ENCODE results near the gene GPR82. TPM values are rescaled to one million over a fixed set of nuclear protein-coding genes. Genes with fewer than 3 reads are reported as not detected.
"Not testable (repeated sequence)": the region's sequence is repeated elsewhere in the genome, so short reads cannot be mapped to it uniquely, and the experiment has no call there.

The GPR82 gene
- total RNA-seq, 2 experiments from 2014 or later, result not detected

DNA sequence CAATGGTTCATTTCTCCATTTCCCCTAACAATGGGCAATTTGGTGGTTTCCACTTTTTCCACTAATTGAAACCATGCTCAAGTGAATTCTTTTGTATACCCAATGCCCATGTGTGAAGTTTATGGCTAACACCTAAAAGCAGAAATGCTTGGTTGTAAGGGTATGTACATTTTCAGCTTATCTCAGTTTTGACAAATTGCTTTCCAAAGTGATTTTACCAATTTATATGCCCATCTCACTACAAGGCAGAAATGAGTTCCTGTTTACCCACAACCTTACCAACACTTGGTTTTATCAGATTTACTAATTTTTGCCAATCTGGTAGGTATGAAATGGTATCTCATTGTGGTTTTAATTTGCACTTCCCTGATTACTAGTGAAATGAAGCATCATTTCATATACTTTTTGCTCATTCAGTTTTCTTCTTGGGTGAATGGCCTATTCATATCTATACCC is 20.4 kb upstream of the GPR82 start:
- CTCF ChIA-PET, result no interaction called here
- H3K9me3 Mint-ChIP-seq, result no peaks in the 10 kb centered on the region
- H3K4me3 Mint-ChIP-seq, result no peak overlapping the region
- H3K4me1 Mint-ChIP-seq (ENCODE audit: low read depth), result peaks cover 25% of the 10 kb centered on the region
- no peak overlapping the region for H3K27ac Mint-ChIP-seq
- no peaks in the 10 kb centered on the region for H3K27me3 Mint-ChIP-seq (ENCODE audit: low read depth)
- H3K36me3 Mint-ChIP-seq (ENCODE audit: low read depth), result peaks cover 2% of the 10 kb centered on the region
- intact Hi-C loops (cut with micrococcal nuclease), result no loop called here
- DNase-seq, result no peak

DNA sequence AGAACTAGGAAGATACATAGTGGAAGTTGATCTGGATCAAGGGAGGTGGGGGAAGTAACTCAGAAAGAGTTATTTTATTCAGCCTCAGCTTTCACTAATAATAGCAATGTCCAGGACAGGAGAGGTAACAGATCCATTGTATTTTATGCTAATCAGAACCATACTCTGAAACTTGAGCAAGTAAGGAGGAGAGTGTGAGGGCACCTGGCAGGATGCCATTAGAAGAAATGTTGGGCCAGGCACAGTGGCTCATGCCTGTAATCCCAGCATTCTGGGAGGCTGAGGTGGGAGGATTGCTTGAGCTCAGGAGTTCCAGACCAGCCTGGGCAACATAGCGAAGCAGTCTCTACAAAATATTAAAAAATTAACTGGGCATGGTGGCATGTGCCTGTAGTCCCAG is 18.9 kb upstream of the GPR82 start:
- Mint-ChIP-seq H3K9me3 (no peaks in the 10 kb centered on the region), H3K36me3 (ENCODE audit: low read depth) (peaks cover 2% of the 10 kb centered on the region), H3K27ac (no peak overlapping the region), H3K4me3 (no peak overlapping the region), H3K4me1 (ENCODE audit: low read depth) (peaks cover 30% of the 10 kb centered on the region), H3K27me3 (ENCODE audit: low read depth) (no peaks in the 10 kb centered on the region)
- no peak for DNase-seq
- CTCF ChIA-PET, result no interaction called here
- intact Hi-C loops (cut with micrococcal nuclease), result no loop called here

DNA sequence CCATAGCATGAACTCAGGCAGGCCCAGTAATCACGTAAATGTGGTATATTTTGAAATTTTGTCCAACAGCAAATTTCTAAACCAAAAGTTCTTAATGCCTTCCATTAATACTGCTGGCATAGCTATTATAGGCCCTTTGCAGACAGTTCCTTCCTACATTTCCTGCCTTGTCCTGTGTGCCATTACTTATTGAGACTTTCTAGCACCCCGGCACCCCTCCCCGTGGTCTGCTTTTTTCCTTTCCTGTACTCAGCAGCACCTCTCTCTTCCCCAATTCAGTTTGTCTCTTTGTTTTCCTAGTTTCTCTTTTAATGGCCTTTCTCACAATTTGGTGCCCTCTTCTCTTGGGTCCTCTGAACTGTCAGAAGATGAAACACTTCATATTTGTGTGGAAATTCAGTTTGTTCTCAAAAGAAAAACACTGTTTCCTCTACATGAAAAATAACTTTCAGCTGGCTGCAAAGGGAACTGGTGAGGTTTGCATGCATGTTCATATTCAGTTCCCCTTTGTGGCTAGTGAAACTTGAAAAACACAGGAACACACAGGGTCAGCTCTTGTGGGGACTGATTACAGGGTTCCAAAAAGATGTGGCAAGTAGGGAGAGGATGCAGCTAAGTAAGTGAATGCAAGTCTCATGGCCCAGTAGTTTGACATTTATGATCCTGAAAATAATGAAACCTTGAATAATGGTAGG is 18.2 kb upstream of the GPR82 start:
- DNase-seq, result no peak
- intact Hi-C loops (cut with micrococcal nuclease), result no loop called here
- Mint-ChIP-seq H3K4me1 (ENCODE audit: low read depth) (peaks cover 32% of the 10 kb centered on the region), H3K27ac (no peak overlapping the region), H3K36me3 (ENCODE audit: low read depth) (peaks cover 2% of the 10 kb centered on the region), H3K4me3 (no peak overlapping the region), H3K9me3 (no peaks in the 10 kb centered on the region), H3K27me3 (ENCODE audit: low read depth) (no peaks in the 10 kb centered on the region)
- CTCF ChIA-PET, result interaction anchor here (0.7 kb wide), 1 partner anchor 112 kb away, joined by 3 read pairs; no protein-coding TSS in a partner anchor

DNA sequence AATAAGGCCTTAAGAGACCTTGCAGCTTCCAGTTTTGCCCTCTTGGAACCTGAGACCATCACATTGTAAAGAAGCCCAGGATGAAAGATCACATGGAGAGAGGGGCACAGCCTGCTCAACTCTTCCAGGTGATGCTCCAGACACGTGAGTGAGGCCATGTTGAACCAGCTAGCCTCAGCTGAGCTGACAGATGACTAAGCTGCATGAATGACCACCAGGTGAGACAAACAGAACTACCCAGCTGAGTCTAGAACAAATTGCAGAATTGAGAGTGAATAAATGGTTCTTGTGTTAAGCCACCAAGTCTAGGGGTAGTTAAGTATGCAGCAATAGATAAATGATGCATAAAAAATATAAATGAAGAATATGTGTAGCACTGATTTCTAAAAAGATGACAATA is 16.8 kb upstream of the GPR82 start:
- Mint-ChIP-seq H3K9me3 (no peaks in the 10 kb centered on the region), H3K36me3 (ENCODE audit: low read depth) (peaks cover 2% of the 10 kb centered on the region), H3K27me3 (ENCODE audit: low read depth) (no peaks in the 10 kb centered on the region), H3K27ac (no peak overlapping the region), H3K4me3 (no peak overlapping the region), H3K4me1 (ENCODE audit: low read depth) (peaks cover 37% of the 10 kb centered on the region)
- DNase-seq, result no peak
- CTCF ChIA-PET, result interaction anchor here (0.5 to 1.1 kb wide), 3 partner anchors 10 to 146 kb away, joined by 3 read pairs; no protein-coding TSS in a partner anchor
- intact Hi-C loops (cut with micrococcal nuclease), result no loop called here

DNA sequence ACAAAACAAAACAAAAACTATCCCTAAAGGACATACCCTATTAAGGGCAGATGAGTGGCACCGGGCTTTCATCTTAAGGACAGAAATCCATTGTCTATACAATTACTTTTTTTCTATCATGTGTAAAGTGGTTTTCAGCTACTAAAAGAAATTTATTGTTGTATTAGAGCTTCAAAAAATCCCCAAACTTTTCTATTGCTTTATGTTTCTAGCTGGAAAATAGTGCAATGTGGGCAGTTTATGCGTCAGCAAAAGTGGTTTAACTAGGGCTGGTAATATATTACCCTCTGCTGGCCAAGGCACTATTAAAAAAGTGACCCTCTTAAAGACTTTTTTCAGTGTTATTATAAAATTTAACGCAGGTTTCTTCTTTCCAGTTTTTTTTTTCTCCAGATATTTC is 15.5 kb upstream of the GPR82 start:
- Mint-ChIP-seq H3K4me3 (no peak overlapping the region), H3K9me3 (no peaks in the 10 kb centered on the region), H3K4me1 (ENCODE audit: low read depth) (peaks cover 37% of the 10 kb centered on the region), H3K27me3 (ENCODE audit: low read depth) (no peaks in the 10 kb centered on the region), H3K27ac (no peak overlapping the region), H3K36me3 (ENCODE audit: low read depth) (peaks cover 2% of the 10 kb centered on the region)
- intact Hi-C loops (cut with micrococcal nuclease), result no loop called here
- no peak for DNase-seq
- CTCF ChIA-PET, result interaction anchor here (0.6 kb wide), 1 partner anchor 148 kb away, joined by 4 read pairs; no protein-coding TSS in a partner anchor

DNA sequence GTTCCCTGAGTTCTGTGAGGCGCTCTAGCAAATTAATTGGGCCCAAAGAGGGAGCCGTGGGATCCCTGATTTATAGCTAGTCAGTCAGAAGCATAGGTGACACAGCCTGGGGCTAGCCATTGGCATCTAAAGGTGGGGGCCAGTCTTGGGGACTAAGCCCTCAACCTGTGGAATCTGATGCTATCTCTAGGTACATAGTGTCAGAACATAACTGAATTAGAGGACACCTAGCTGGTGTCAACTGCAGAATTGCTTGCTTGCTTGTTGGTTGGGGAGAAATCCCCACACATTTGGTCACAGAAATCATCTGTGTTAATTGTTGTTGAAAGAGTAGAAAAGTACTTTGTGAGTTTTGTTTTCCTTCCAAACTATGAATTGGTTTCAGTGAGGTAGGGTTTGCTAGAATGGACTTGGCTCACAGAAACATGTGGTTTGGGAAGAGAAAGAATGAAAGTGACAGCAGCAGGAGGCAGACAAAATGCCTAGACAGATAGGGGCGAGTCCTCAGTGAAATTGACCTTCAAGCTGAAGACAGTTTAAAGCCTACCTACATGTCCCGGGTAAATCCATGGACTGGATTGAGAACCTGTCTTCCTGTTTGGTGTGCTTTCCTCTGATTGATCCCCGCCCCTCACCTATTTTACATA is 12.8 kb upstream of the GPR82 start:
- H3K36me3 Mint-ChIP-seq (ENCODE audit: low read depth), result no peaks in the 10 kb centered on the region
- H3K4me3 Mint-ChIP-seq, result no peak overlapping the region
- peaks cover 25% of the 10 kb centered on the region for H3K4me1 Mint-ChIP-seq (ENCODE audit: low read depth)
- no peaks in the 10 kb centered on the region for H3K27me3 Mint-ChIP-seq (ENCODE audit: low read depth)
- no peaks in the 10 kb centered on the region for H3K9me3 Mint-ChIP-seq
- H3K27ac Mint-ChIP-seq, result no peak overlapping the region
- intact Hi-C loops (cut with micrococcal nuclease), result loop anchor here (1.0 kb wide), 1 partner anchor 44 kb away; no protein-coding TSS in a partner anchor
- DNase-seq, result no peak
- CTCF ChIA-PET, result no interaction called here

DNA sequence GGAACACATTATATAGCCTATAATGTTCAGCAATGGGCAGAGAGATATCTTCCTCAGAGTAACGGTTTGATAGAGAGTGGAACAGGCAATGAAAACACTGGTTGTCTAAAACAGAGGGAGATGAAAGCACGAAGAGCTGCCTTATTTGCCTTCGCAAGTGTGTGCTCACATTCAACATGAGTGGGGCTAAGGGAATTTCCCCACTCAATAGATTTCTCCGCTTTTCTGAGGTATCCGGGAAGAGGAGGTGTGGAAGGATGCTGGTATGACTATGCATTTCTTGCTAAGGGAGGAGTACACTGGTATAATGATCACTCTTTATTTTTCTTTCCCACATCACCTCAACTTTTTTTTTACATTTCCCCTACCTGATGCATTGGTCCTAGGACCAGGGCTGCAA is 7.8 kb upstream of the GPR82 start:
- H3K27me3 Mint-ChIP-seq (ENCODE audit: low read depth), result no peaks in the 10 kb centered on the region
- H3K4me3 Mint-ChIP-seq, result no peak overlapping the region
- H3K36me3 Mint-ChIP-seq (ENCODE audit: low read depth), result peaks cover 21% of the 10 kb centered on the region
- H3K27ac Mint-ChIP-seq, result peak overlapping the region; percentile 13
- H3K4me1 Mint-ChIP-seq (ENCODE audit: low read depth), result peaks cover 22% of the 10 kb centered on the region
- peak; percentile 16 for DNase-seq
- intact Hi-C loops (cut with micrococcal nuclease), result no loop called here
- H3K9me3 Mint-ChIP-seq, result peaks cover 21% of the 10 kb centered on the region
- CTCF ChIA-PET, result interaction anchor here (1.1 kb wide), 1 partner anchor 9 kb away, joined by 3 read pairs; no protein-coding TSS in a partner anchor

DNA sequence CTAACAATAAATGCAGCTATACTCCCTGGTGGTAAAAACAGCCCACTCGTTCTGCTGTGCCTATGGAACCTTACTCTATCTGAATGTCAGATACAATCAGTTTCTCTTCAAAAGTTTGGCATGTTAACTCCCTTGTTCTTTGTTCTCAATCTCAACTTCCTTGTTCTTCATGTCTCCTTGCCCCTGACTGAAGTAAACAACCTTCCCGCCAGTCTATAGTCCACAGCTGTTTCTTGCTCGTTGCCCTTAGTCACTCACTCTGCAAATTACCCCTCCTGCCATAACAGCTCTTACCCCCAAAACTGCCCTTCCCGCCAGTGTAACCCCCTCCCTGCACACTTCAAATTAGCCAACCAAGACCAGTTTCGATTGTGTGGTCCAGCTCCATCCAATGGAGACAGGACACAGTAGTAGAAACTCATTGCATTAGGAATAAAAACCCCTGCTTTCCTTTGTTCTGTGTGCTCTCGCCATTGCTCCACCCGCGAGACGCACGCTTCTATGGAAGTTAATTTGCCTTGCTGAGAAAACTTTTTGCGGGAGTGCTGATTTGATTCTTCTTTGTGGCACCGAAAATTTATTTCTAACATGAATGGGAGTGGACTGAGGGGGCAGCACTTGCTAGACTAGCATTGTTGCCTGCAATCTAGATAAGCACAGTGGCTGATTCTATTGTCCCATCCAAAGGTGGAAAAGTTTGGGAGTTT is 7.1 kb upstream of the GPR82 start:
- DNase-seq, result no peak
- CTCF ChIA-PET, result interaction anchor here (1.1 kb wide), 1 partner anchor 9 kb away, joined by 3 read pairs; no protein-coding TSS in a partner anchor
- intact Hi-C loops (cut with micrococcal nuclease), result no loop called here
- Mint-ChIP-seq H3K4me3 (no peak overlapping the region), H3K36me3 (ENCODE audit: low read depth) (peaks cover 21% of the 10 kb centered on the region), H3K27me3 (ENCODE audit: low read depth) (no peaks in the 10 kb centered on the region), H3K27ac (no peak overlapping the region), H3K4me1 (ENCODE audit: low read depth) (peaks cover 23% of the 10 kb centered on the region), H3K9me3 (peaks cover 21% of the 10 kb centered on the region)

DNA sequence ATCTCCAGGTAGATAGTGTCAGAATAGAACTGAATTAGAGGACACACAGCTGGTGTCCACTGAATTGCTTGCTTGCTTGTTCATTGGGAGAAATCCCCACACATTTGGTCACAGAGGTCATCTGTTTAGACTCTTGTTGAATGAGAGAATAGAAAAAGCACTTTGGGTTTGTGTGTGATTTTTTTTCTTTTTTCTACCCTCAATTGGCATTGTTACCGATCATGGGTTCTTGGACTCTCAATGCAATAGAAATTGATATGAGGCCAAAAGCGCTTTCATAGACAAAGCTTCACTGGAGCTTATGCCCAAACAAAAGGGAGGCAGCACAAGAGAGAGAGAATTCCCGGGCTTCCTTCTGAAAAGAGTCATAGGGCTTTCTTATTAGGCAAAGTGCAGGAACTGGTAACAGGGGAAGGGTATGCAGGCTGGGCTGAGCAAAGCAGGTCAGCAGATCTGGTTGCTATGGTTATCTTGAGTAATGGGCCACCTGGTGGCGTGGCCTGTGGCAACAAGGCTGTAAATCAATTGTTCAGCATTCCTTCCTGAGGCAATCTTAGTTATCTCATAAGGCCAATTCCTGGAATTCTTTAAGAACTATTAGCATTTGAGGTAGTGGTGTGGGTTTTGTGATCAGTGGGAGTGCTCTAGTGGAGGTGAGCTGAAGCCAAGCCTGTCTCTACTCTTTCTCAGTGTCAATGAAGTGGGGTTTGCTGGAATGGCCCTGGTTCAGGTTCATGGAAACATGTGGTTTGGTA is 5.3 kb upstream of the GPR82 start:
- no peak overlapping the region for H3K4me3 Mint-ChIP-seq
- peaks cover 23% of the 10 kb centered on the region for H3K9me3 Mint-ChIP-seq
- CTCF ChIA-PET, result no interaction called here
- H3K4me1 Mint-ChIP-seq (ENCODE audit: low read depth), result peaks cover 29% of the 10 kb centered on the region
- H3K36me3 Mint-ChIP-seq (ENCODE audit: low read depth), result peaks cover 29% of the 10 kb centered on the region
- H3K27ac Mint-ChIP-seq, result no peak overlapping the region
- DNase-seq, result no peak
- H3K27me3 Mint-ChIP-seq (ENCODE audit: low read depth), result no peaks in the 10 kb centered on the region
- intact Hi-C loops (cut with micrococcal nuclease), result no loop called here

DNA sequence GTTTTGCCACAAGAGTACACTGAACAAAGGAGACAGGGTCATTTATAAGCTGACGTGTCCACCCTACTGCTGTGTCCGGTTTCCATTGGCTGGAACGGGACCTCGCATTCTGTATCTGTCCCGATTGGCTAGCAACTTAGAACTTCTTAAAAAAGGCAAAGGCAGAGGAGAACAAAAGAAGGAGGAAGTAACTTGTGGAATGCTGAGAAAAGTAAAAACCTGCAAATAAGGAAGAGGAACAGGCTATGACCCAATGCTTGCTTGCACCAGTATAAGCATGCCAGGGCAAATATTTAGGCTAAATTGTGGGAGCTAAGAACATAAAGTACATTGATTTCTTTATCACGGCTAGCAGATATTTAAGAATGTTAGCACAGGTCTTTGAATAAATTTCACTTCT is 4.4 kb upstream of the GPR82 start:
- Mint-ChIP-seq H3K9me3 (peaks cover 23% of the 10 kb centered on the region), H3K36me3 (ENCODE audit: low read depth) (peaks cover 29% of the 10 kb centered on the region), H3K4me1 (ENCODE audit: low read depth) (peaks cover 29% of the 10 kb centered on the region)
- H3K27ac Mint-ChIP-seq; intact Hi-C loops (cut with micrococcal nuclease); H3K4me3 Mint-ChIP-seq; CTCF ChIA-PET; DNase-seq; H3K27me3 Mint-ChIP-seq (ENCODE audit: low read depth): not testable (repeated sequence)

DNA sequence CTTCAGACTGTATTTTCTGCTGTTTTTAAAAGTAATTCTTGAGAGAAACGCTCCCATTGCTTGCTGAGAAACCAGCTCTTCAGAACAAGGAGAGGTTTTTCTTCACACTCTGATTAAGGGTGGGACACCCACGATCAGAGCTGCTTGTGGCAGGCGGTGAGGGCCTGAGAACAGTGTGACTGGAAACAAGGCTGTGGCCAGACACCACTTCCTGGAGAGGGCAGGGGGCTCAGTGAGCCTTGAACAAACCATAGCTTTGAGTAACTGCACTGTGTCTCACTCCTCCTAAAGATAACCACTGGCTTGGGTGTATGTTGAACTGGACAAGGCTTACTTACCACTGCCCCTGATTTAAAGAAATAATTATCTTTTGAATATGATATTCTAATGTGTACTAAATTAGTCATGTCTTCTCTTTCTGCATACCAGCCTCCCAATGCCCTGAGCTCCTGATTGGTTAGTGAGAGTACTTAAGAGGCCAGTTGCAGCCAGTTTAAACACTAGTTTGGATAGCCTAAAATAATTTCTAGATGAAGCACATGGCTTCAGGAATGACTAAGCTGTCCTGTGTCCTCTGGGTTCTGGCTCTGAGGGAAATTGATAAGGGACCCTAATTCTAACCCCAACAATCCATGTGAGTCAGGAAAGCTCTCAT is 3.7 kb upstream of the GPR82 start:
- peaks cover 23% of the 10 kb centered on the region for H3K9me3 Mint-ChIP-seq
- no peak overlapping the region for H3K4me3 Mint-ChIP-seq
- peaks cover 29% of the 10 kb centered on the region for H3K4me1 Mint-ChIP-seq (ENCODE audit: low read depth)
- H3K27ac Mint-ChIP-seq, result no peak overlapping the region
- DNase-seq, result peak; percentile 11
- CTCF ChIA-PET, result interaction anchor here (0.7 kb wide), 1 partner anchor 11 kb away, joined by 3 read pairs; no protein-coding TSS in a partner anchor
- intact Hi-C loops (cut with micrococcal nuclease), result no loop called here
- no peaks in the 10 kb centered on the region for H3K27me3 Mint-ChIP-seq (ENCODE audit: low read depth)
- H3K36me3 Mint-ChIP-seq (ENCODE audit: low read depth), result peaks cover 29% of the 10 kb centered on the region
